HT-29 (cell line): Measurements from ENCODE around the gene ITPKB. TPM values are rescaled to one million over a fixed set of nuclear protein-coding genes. Genes with fewer than 3 reads are reported as not detected.
"Not testable (repeated sequence)": the region's sequence is repeated elsewhere in the genome, so short reads cannot be mapped to it uniquely, and the experiment has no call there.

Source experiments
- DNase-seq: peaks from one replicate; pipeline ENCODE4 v3.0.0-alpha.2; 2015; ENCODE audit warnings: low spot score
- total RNA-seq: library from RNA; depleted of rRNA; stranded (reverse); fragments of >200 nt; shearing (Covaris generic); gene quantifications from 2 replicates; pipeline ENCODE4 v1.2.3, GENCODE V29; 2014; rRNA removed

ITPKB gene
- 2.9 and 3.7 TPM in 2 replicates for total RNA-seq

GRCh38 chr1:226738995-226739695 lies at the start of gene ITPKB:
TSS of gene ITPKB (minus strand) at chr1:226739282. CDS start at chr1:226737458, 1,824 bp downstream.
- DNase-seq = peak; percentile 52

- DNase-seq = no peak
These were observed 48.6 kb upstream of the ITPKB start for GRCh38 chr1:226787638-226788037.

GRCh38 chr1:226787071-226787470 lies 48.0 kb upstream of the ITPKB start:
- DNase-seq = no peak

- DNase-seq = no peak
These were observed 47.5 kb upstream of the ITPKB start for GRCh38 chr1:226786550-226786949.

- no peak for DNase-seq
These were observed 46.7 kb upstream of the ITPKB start for GRCh38 chr1:226785805-226786204.

- no peak for DNase-seq
These were observed 45.3 kb upstream of the ITPKB start for GRCh38 chr1:226784081-226785049.

- no peak for DNase-seq
These were observed 43.9 kb upstream of the ITPKB start for GRCh38 chr1:226782845-226783601.

- no peak for DNase-seq
These were observed 43.0 kb upstream of the ITPKB start for GRCh38 chr1:226781937-226782609.

GRCh38 chr1:226779561-226779960 lies 40.5 kb upstream of the ITPKB start:
- no peak for DNase-seq

GRCh38 chr1:226778657-226779058 lies 39.6 kb upstream of the ITPKB start:
- DNase-seq = no peak

- no peak for DNase-seq
These were observed 37.9 kb upstream of the ITPKB start for GRCh38 chr1:226776975-226777374.

- no peak for DNase-seq
These were observed 37.0 kb upstream of the ITPKB start for GRCh38 chr1:226776066-226776465.

GRCh38 chr1:226772446-226773139 lies 33.5 kb upstream of the ITPKB start:
- no peak for DNase-seq

GRCh38 chr1:226767170-226767569 lies 28.1 kb upstream of the ITPKB start:
- DNase-seq = not testable (repeated sequence)

- no peak for DNase-seq
These were observed 27.5 kb upstream of the ITPKB start for GRCh38 chr1:226766565-226766964.

- DNase-seq = no peak
These were observed 25.5 kb upstream of the ITPKB start for GRCh38 chr1:226764533-226764932.

- DNase-seq = no peak
These were observed 24.8 kb upstream of the ITPKB start for GRCh38 chr1:226763905-226764264.

GRCh38 chr1:226762988-226763904 lies 24.2 kb upstream of the ITPKB start:
- no peak for DNase-seq

- DNase-seq = no peak
These were observed 23.0 kb upstream of the ITPKB start for GRCh38 chr1:226762055-226762454.

- DNase-seq = no peak
These were observed 22.2 kb upstream of the ITPKB start for GRCh38 chr1:226761322-226761721.
